Measurements from ENCODE around the gene CYTH1.

Gene CYTH1

GRCh38 chr17:78731904-78732303, 50.2 kb downstream of the CYTH1 start:
- DNase-seq = no peak

GRCh38 chr17:78729641-78730040, 52.4 kb downstream of the CYTH1 start:
- no peak for DNase-seq

- DNase-seq = no peak
These were observed 53.6 kb downstream of the CYTH1 start for GRCh38 chr17:78728495-78728894.

GRCh38 chr17:78727476-78728229, 54.4 kb downstream of the CYTH1 start:
- DNase-seq = no peak

GRCh38 chr17:78727057-78727456, 55.0 kb downstream of the CYTH1 start:
- DNase-seq = no peak

- DNase-seq = no peak
These were observed 55.6 kb downstream of the CYTH1 start for GRCh38 chr17:78726513-78726912.

GRCh38 chr17:78725448-78726021, 56.5 kb downstream of the CYTH1 start:
- peak; percentile 61 for DNase-seq

- no peak for DNase-seq
These were observed 57.1 kb downstream of the CYTH1 start for GRCh38 chr17:78724999-78725398.

GRCh38 chr17:78724544-78724943, 57.5 kb downstream of the CYTH1 start:
- no peak for DNase-seq

- DNase-seq = no peak
These were observed 58.1 kb downstream of the CYTH1 start for GRCh38 chr17:78723957-78724356.

GRCh38 chr17:78723001-78723796, 58.9 kb downstream of the CYTH1 start:
- DNase-seq = no peak

GRCh38 chr17:78722246-78722761, 59.8 kb downstream of the CYTH1 start:
- DNase-seq = no peak

GRCh38 chr17:78719630-78720298, 62.3 kb downstream of the CYTH1 start:
- no peak for DNase-seq

- DNase-seq = no peak
These were observed 63.4 kb downstream of the CYTH1 start for GRCh38 chr17:78718575-78719208.

GRCh38 chr17:78717431-78717980, 64.6 kb downstream of the CYTH1 start:
- no peak for DNase-seq

GRCh38 chr17:78716814-78717393, 65.2 kb downstream of the CYTH1 start:
- no peak for DNase-seq

- no peak for DNase-seq
These were observed 65.8 kb downstream of the CYTH1 start for GRCh38 chr17:78716292-78716691.

- DNase-seq = no peak
These were observed 66.2 kb downstream of the CYTH1 start for GRCh38 chr17:78715876-78716275.

GRCh38 chr17:78715000-78715771, 66.9 kb downstream of the CYTH1 start:
- no peak for DNase-seq

GRCh38 chr17:78714534-78714933, 67.5 kb downstream of the CYTH1 start:
- no peak for DNase-seq

- DNase-seq = no peak
These were observed 70.0 kb downstream of the CYTH1 start for GRCh38 chr17:78712043-78712442.
